Nephron progenitor cell (in vitro differentiated cells): Measurements from ENCODE around the gene CDKAL1.

Source experiments
- DNase-seq: peaks from one replicate; pipeline ENCODE4 v3.0.0; 2021
- H3K27ac Mint-ChIP-seq: 2 replicates; pipeline ENCODE4 v1.8.0; 2021; ENCODE audit warnings: mild to moderate bottlenecking, moderate library complexity, mixed read lengths
- H3K27me3 Mint-ChIP-seq: 2 replicates; pipeline ENCODE4 v1.8.0; 2021; ENCODE audit warnings: mild to moderate bottlenecking, low read depth, mixed read lengths; ENCODE audit not compliant: poor library complexity
- H3K36me3 Mint-ChIP-seq: 2 replicates; pipeline ENCODE4 v1.8.0; 2021; ENCODE audit warnings: low read depth, mixed read lengths
- H3K4me1 Mint-ChIP-seq: 2 replicates; pipeline ENCODE4 v1.8.0; 2021; ENCODE audit warnings: mixed read lengths
- H3K4me3 Mint-ChIP-seq: 2 replicates; pipeline ENCODE4 v1.8.0; 2021; ENCODE audit warnings: mild to moderate bottlenecking, moderate library complexity, mixed read lengths
- H3K9me3 Mint-ChIP-seq: 2 replicates; pipeline ENCODE4 v1.8.0; 2021; ENCODE audit warnings: mild to moderate bottlenecking, moderate library complexity, mixed read lengths
- TF ChIP-seq, protein P1 (sequence below): fragments of 200-600 bp; sonication (generic); IDR thresholded peaks from 2 replicates; pipeline ENCODE4 v1.5.0; 2021; ENCODE audit warnings: antibody characterized with exemption

Gene CDKAL1

DNA sequence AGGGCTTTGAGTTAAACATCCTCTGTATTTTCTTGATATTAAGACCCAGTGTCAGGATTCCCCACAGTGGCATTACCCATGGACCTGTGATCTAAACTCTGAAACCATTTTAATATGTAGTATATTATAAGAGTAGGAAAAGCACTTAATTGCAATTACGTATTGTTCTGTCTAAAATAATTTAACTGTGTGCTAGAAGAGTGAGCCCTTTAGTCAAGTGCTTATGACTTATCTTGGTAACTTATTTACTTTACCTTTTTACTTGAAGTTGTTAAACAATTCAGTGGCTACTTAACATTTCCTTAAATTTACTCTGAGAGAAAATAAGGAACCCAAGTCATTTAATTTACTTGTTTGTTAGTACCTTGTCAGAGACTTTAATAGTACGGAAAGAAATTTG, 173.6 kb downstream of the CDKAL1 start:
- Mint-ChIP-seq H3K27ac (no peak overlapping the region), H3K27me3 (no peaks in the 10 kb centered on the region), H3K9me3 (no peaks in the 10 kb centered on the region), H3K4me1 (peaks cover 11% of the 10 kb centered on the region), H3K4me3 (no peak overlapping the region), H3K36me3 (no peaks in the 10 kb centered on the region)
- TF ChIP-seq, protein P1, sequence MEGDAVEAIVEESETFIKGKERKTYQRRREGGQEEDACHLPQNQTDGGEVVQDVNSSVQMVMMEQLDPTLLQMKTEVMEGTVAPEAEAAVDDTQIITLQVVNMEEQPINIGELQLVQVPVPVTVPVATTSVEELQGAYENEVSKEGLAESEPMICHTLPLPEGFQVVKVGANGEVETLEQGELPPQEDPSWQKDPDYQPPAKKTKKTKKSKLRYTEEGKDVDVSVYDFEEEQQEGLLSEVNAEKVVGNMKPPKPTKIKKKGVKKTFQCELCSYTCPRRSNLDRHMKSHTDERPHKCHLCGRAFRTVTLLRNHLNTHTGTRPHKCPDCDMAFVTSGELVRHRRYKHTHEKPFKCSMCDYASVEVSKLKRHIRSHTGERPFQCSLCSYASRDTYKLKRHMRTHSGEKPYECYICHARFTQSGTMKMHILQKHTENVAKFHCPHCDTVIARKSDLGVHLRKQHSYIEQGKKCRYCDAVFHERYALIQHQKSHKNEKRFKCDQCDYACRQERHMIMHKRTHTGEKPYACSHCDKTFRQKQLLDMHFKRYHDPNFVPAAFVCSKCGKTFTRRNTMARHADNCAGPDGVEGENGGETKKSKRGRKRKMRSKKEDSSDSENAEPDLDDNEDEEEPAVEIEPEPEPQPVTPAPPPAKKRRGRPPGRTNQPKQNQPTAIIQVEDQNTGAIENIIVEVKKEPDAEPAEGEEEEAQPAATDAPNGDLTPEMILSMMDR = no peak
- DNase-seq = no peak

DNA sequence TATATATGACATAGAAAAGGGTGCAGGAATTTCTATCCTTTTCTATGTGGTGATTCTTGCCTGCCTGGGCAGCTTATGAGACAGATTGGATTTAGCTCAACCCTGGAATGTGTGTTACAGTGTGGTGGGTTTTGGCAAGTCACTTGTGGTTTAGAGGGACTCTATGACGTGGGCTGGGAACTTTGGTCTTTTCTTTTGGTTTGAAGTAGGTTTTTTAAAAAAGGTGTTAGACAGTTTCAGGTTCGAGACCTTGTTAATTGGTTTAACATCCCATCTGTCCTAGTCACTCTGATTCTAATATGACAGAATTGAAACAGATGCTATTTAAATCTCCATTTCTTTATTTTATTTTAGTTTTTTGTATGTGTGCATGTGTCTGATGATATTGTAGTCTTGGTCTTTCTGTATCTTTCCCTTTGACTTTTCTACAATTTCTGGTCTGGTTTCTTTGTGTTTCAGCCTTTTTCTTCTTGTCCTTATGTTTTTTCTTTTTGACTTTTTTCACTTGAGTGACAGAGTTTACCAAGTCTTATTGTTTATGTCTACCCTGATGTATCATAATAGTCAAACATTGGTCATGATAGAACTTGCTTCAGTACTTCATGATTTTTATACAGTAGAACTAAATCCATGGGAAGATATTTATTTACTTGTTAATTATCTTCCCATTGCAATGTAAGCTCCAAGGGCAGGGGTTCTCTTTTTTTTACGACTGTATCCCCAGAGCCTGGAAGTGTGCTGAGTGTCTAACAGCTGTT, 174.3 kb downstream of the CDKAL1 start:
- TF ChIP-seq, protein P1 = no peak
- Mint-ChIP-seq H3K4me1 (peaks cover 11% of the 10 kb centered on the region), H3K27ac (peak overlapping the region; percentile 41), H3K9me3 (no peaks in the 10 kb centered on the region), H3K4me3 (no peak overlapping the region), H3K27me3 (no peaks in the 10 kb centered on the region), H3K36me3 (no peaks in the 10 kb centered on the region)
- no peak for DNase-seq

DNA sequence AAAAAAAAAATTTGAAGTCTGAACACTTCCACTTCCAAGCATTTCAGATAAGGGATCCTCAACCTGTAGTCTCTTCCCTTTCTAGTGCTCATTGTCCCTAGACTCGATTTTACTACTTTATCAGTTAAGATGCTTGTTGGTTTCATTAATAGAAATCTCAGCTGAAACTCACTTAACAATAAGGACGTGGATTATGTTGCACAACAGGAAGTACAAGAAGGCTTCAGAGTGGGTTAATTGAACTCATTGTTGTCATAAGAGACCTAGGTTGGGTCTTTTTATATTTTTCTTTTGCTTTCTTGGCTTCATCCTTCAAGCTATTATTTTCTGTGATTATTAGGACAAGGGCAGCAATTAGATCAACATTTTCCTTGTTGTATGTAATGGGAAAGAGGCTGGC, 175.2 kb downstream of the CDKAL1 start:
- Mint-ChIP-seq H3K4me1 (peaks cover 5% of the 10 kb centered on the region), H3K36me3 (no peaks in the 10 kb centered on the region), H3K27ac (no peak overlapping the region), H3K27me3 (no peaks in the 10 kb centered on the region), H3K4me3 (no peak overlapping the region), H3K9me3 (no peaks in the 10 kb centered on the region)
- no peak for DNase-seq
- TF ChIP-seq, protein P1 = no peak

DNA sequence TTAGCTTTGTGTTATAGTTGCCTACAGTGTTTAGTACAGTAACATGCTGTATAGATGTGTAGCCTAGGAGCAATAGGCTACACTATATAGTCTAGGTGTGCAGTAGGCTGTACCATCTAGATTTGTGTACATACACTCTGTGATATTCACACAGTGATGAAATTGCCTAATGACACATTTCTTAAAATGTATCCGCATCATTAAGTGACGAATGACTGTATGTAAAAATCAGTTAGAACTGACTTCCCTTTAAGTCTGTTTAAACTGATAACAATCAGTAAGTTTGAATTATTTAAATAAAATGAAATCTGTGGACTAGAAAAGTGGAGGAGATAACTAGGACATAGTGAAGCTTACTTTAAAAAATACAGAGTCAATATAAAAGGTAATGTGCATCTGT, 176.1 kb downstream of the CDKAL1 start:
- Mint-ChIP-seq H3K27me3 (no peaks in the 10 kb centered on the region), H3K36me3 (no peaks in the 10 kb centered on the region), H3K4me1 (peaks cover 5% of the 10 kb centered on the region), H3K27ac (no peak overlapping the region), H3K4me3 (no peak overlapping the region), H3K9me3 (no peaks in the 10 kb centered on the region)
- TF ChIP-seq, protein P1 = no peak
- DNase-seq = no peak

DNA sequence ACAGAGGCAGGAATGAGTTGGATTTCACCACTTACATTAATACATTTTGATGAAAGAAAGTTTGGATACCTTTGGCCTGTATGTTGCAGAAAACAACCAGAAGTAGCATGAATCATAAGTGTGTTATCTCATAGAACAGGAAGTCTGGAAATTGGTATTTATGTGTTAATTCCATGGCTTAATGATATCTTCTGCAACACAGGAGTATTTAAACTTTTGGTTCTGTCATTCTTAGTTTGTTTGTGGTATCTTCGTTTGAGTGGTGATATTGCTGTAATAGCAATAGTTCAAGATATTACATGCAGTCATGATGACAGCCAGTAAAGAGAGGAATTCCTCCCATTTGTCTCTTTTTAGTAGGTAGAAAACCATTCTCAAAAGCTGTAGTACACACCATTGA, 177.3 kb downstream of the CDKAL1 start:
- H3K9me3 Mint-ChIP-seq = no peaks in the 10 kb centered on the region
- no peak overlapping the region for H3K4me3 Mint-ChIP-seq
- H3K36me3 Mint-ChIP-seq = no peaks in the 10 kb centered on the region
- H3K27ac Mint-ChIP-seq = no peak overlapping the region
- H3K4me1 Mint-ChIP-seq = peaks cover 5% of the 10 kb centered on the region
- H3K27me3 Mint-ChIP-seq = no peaks in the 10 kb centered on the region
- TF ChIP-seq, protein P1 = no peak
- DNase-seq = no peak

DNA sequence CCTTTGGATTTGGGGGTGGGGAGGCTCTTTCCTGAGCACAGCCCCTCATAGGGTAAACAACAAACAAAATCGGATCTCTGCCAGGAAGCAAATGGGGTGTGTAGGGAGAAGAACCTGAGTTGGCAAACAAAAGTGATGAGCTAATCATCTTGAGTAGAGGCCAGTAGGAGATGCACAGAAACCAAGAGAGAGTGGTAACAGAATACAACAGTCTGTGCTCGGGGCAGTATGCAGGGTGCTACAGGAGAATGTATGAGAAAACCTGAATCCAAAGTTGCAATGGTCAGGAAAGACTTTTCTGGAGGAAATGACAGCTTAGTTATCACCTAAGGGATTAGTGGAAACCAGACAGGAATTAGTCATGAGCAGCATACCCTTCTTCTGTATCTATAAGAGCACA, 177.8 kb downstream of the CDKAL1 start:
- Mint-ChIP-seq H3K27ac (peak overlapping the region; percentile 57), H3K4me3 (no peak overlapping the region), H3K27me3 (no peaks in the 10 kb centered on the region), H3K36me3 (no peaks in the 10 kb centered on the region), H3K4me1 (peaks cover 5% of the 10 kb centered on the region), H3K9me3 (no peaks in the 10 kb centered on the region)
- TF ChIP-seq, protein P1 = no peak
- no peak for DNase-seq
